HS-5 (cell line): ENCODE data around the gene CTSL.

Experiments used
- DNase-seq: peaks from one replicate; pipeline ENCODE4 v3.0.0-alpha.2; 2012; ENCODE audit warnings: low read depth

The CTSL gene

DNA sequence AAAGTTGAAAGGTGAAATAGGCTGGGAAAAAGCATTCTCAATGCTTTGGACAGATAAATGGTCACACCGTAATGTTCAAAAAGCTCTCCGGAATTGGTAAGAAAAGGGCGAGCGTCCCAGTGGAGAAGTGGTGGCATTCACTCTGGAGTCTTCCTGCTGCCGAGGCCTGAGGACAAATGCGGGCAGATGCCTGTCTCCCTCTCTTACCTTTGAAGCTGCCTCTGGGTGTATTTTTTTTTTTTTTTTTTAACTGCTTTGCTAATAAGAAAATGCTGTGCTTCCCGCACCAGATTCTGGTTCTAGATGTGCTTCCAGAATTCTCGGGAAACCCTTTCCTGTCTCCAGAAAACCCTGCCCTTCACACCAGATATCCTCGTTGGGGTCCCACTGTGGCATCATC, 24.4 kb upstream of the CTSL start:
- DNase-seq = no peak

DNA sequence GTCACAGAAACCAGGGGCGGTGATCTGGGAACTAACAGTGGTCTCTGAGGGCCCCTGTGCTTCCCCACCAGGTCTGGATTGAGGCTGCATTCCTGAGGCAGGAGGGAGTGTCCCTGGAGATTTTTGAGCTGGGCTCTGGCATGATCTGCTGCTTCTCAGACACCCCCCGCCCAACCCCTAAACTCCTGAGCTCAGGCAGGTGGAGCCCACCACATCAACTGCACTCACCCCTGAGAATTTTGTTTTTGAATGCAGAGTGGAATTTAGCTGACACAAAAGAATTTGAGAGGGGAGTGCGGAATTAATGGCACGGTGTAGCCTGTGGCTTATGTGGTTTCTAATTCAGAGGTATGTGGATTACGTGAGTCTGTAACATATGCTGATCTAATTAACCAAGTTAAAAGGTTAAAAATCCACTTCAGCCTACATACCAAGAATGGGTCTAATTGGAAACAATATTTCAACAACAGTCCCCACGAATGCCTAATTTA, 23.9 kb upstream of the CTSL start:
- DNase-seq = no peak

DNA sequence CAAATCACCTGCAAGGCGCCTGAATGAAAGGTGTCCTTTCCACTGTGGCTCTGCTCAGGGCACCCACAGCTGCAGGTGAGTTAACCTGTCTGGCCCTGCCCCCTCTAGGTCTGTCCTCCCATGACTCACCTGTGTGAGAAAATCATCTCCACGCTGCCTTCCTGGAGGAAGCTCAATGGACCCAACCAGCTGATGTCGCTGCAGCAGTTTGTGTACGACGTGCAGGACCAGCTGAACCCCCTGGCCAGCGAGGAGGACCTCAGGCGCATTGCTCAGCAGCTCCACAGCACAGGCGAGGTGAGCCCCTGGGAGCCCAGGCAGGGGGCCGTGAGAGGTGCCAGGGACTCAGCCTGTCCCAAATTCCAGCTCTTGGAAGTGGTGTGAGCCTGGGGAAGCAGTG, 23.0 kb upstream of the CTSL start:
- DNase-seq = no peak

DNA sequence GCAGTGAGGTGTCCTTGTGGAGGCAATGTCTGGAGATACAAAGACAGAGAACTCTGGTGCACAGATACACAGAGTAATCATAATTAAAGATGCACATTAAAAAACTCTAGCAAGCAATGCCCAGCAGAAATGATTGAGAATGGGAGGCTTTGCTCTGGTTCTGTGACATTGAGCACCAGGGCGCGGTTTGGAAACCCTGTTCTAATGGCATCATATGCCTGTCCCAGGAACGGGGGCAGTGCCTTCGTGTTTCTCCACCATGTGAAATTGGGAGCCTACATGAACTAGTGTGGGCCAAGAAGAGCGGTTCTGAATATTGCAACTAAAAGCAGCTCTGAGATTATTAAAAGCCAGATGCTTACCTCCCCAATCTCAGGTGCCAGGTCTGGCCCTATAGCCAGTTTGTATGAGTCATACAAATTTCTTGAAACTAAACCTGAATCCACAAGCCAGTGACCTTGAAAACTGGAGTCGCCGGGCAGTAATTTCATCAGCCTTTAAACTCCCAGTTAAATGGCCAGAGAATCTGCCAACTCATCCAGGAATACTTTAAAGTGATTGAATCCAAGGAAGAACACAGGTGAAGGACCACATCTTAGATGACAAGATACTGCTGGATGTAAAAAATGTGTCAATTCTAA, 22.2 kb upstream of the CTSL start:
- no peak for DNase-seq

DNA sequence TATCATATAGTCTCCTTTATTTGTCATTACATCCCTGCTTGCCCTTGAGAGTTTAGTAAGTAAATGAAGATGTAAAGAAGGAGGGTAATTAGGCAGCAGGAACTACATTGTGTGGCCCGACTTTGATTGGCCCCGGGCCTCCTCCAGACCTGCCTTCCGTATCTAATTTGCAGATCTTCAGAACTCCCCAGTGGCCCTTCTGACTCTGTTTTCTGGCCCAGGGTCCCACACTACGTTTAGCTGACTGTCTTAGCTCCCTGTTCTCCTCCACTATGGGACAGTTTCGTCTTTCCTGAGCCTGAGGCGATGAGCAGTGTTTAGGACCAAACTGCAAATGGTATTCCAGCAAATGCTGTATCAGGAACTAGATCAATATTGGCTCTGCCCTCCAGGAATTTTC, 21.6 kb upstream of the CTSL start:
- no peak for DNase-seq

DNA sequence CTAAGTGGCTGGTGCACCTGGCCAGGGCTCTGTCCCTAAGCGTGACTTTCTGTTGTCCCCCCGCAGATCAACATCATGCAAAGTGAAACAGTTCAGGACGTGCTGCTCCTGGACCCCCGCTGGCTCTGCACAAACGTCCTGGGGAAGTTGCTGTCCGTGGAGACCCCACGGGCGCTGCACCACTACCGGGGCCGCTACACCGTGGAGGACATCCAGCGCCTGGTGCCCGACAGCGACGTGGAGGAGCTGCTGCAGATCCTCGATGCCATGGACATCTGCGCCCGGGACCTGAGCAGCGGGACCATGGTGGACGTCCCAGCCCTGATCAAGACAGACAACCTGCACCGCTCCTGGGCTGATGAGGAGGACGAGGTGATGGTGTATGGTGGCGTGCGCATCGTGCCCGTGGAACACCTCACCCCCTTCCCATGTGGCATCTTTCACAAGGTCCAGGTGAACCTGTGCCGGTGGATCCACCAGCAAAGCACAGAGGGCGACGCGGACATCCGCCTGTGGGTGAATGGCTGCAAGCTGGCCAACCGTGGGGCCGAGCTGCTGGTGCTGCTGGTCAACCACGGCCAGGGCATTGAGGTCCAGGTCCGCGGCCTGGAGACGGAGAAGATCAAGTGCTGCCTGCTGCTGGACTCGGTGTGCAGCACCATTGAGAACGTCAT, 19.7 kb upstream of the CTSL start:
- DNase-seq = no peak

DNA sequence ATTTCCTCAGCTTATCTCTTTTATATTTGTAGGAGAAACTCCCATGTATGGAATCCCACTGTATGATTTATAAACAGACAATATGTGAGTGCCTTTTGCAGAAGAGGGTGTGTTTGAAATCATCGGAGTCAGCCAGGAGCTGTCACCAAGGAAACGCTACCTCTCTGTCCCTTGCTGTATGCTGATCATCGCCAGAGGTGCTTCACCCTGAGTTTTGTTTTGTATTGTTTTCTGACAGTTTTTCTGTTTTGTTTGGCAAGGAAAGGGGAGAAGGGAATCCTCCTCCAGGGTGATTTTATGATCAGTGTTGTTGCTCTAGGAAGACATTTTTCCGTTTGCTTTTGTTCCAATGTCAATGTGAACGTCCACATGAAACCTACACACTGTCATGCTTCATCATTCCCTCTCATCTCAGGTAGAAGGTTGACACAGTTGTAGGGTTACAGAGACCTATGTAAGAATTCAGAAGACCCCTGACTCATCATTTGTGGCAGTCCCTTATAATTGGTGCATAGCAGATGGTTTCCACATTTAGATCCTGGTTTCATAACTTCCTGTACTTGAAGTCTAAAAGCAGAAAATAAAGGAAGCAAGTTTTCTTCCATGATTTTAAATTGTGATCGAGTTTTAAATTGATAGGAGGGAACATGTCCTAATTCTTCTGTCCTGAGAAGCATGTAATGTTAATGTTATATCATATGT, 18.0 kb upstream of the CTSL start:
- no peak for DNase-seq

DNA sequence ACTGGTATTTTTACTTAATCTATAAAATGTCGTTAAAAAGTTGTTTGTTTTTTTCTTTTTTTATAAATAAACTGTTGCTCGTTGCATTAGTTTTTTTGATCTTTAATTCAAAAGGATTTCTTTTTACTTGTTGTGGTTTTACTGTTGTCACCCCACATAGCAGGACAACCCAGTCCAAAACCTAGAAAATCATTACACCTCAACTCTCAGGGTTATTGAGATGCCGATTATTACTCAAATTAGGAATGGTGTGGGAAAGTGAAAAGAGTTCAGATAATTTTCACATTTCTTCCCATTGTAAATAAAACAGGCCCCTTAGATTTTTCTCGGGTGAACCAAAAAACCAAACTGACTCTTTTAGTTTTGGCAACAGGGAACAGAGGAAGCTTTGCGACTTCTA, 17.4 kb upstream of the CTSL start:
- no peak for DNase-seq

DNA sequence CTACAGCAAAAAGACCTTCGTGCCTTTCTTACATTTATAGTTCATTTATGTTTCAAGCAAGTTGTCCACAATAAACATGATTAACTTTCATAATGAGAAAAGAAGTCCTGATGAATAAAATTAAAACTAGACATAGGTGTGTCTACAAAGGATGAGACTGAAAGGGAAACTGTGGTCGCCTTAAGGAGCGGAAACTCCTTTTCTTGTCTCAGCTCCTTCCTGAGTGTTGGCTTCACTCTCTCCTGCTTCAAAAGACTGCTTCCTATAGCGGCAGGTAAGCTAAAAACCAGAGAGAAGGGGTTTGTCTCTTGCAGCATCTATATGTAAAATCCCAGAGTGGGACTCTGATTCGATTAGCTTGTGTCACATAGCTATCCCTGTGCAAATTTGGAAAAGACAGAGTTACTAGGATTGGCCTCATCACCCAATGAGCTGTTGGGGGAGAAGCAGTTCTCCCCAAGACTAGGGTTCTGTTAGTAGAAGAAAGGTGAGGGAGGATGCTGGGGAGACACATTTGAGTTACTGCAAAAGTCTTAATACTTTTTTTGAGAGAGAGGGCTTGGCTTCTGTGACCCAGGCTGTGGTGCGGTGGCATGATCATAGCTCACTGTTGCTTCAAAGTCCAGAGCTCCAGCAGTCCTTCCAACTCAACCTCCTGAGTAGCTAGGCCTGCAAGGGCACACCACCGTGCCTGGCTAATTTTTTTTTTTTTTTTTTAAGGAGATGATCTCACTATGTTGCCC, 16.8 kb upstream of the CTSL start:
- no peak for DNase-seq

DNA sequence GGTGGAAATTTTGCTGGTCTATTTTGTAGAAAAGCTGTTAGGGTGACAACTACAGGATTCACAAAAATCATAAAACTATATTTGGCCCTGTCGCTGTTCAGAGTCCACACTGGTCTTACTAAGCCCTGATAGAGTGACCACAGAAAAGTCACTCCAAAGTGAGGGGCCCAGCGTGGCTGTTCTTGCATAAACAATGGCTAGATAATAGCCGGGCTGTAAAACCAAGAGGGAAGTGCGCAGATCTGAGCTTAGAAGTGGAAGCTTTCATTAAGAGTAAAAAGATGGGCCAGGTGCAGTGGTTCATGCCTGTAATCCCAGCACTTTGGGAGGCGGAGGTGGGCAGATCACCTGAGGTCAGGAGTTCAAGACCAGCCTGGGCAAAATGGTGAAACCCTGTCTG, 15.5 kb upstream of the CTSL start:
- no peak for DNase-seq

DNA sequence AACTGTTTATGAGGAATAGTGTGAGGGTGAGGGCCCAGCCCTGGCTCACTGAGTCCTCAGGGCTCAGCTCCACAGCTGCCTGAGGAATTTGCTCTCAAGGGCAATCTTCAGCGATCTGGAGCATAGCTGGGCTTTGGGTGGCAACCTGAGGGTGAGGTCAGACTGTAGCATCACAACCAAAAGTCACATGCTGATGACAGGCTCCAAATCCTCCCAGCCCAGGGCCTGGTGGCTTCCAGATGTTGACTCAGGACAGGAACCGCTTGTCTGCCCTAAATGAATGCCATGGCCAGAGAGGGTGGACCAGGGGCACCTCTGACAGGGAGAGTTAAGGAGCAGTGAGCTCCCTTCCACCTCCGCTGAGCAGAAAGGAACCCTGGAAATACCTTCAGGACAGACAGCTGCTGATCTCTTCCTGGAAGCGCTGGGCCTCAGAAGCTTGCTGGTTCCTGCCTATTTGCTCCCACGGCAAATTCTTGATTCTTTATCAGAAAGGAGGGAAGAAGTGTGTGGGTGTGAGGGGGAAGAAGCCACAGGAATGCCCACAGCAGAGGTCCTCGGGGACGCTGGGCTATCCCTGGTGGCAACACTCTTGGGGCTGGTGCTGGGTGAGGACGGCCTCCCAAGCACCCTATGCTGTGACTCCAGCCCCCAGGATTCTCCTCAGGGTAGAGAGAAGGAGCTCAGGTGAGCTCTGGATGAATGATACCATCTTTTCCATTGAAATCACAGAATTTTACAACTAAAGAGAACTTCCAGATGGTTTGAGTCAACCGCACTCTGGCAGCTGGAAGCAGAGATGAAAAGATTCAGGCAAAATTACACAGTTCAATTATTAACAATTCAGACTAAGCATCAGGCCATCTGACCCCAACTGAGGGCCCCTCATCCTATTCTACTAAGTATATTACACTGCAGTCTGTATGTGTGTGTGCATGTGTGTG, 13.8 kb upstream of the CTSL start:
- DNase-seq = peak; percentile 73

DNA sequence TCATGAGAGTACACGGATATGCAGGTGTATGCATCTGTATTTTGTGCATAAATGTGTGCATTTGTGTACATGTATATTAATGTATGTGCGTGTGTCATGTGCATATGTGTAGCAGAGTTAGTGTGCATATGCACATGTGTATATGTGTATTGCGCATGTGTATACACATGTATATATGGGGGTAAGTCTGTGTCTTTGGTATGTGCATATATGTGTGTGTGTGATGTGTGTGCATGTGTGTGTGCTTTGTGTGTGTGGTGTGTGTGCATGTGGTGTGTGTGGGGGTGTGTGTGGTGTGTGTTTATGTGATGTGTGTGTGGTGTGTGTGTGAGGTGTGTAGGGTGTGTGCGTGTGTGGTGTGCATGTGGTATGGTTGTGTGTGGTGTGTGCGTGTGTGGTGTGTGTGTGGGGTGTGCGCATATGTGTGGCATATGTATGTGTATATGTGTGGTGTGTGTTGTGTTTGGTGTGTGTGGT, 13.1 kb upstream of the CTSL start:
- DNase-seq = no peak

DNA sequence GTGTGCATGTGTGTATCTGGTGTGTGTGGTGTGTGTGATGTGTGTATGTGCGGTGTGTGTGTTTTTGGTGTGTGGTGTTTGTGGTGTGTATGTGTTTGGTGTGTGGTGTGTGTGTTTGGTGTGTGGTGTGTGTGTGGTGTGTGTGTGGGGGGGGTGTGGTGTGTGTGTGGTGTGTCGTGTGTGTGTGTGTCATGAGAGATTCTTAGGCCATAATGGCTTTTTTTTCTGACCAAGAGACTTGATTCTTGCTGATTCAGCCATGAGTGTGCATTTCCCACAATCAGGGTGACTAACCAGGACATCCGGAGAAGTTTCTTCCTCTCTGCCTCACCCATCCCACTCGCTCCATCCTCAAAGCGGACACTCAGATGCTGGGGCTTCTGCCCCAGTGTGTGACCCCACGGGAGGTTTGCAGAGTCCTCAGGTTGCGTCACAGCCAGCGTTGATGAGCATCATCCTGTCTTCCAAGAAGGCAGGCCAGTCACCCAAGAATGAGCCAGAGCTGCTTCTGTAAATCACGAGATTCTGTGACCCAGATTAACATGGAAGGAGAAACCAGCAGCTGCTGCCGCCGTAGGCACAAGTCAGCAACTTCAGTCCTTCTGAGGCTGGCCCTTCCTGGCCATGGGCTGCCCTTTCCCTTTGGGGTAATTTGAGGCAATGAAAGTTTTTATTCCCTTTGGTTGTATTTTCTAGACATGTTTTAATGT, 12.5 kb upstream of the CTSL start:
- peak; percentile 99 for DNase-seq

DNA sequence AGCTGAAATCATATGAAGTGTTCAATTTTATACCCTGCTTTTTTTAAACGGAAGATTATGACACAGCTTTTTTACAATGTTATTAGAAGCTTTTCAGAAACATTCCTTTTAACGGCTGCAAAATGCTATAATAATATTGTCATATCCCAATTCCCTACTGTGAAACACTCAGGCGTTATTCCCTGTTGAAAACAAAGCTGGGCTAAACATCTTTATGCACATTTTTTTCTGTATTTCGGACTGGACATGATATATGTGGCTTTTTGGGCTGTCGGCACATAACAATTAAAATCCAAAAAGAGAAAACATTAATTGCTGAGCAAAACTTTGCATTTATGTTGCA, 12.0 kb upstream of the CTSL start:
- no peak for DNase-seq

DNA sequence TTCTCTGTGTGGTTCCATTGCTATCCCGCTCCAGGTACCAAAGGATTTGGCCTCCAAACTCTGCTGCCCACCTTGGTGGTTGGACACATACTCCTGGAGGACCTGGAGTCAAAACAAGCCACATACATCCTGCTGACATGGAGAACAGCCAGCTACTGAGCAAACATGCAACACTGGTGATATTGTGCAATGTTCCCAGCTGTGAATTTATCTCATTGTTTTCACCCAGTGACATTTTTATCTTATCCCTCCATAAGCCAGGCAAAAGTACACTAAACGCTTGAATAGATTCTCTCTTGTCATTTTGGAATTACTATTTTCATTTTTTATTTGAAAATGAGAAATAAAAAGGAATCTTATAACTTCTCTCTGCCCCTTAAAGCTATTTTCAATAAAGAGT, 11.1 kb upstream of the CTSL start:
- DNase-seq = peak; percentile 60

DNA sequence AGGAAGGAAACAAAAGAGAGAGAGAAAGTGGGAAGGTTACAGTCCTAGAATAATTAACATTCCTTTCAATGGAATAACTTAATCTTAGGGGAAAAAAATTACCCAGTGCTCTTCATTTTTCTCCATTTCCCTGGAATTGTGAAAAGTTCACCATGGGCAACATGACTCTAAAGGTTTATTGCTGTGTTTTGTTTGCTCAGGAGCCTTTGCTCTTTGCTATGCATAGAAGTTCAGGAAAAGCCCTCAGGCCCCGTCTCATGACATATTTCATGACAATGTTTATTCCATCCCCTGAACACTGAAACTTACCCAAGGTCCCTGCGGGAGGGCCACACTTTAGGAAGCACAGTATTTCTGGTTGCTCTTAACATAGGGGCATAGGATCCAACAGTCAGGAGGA, 9.8 kb upstream of the CTSL start:
- no peak for DNase-seq

DNA sequence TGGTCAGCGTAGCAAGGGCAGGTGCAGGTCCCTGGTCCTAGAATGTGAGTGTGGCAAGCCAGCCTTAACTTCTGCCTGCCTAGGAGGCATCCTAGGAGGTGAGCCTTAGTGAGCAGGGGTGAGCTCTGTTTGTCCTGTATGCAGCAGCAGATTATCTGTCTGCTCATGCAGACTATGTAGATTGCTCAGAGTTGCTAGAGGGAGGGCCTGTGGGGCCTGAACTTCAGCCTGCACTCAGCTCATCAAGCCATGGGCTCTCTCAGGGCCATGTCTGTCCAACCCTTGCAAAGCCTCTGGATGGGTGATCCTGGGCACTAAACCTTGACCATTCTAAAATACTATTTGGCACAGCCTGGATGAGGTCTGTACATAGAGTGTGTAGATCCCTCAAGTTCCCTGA, 8.5 kb upstream of the CTSL start:
- no peak for DNase-seq

DNA sequence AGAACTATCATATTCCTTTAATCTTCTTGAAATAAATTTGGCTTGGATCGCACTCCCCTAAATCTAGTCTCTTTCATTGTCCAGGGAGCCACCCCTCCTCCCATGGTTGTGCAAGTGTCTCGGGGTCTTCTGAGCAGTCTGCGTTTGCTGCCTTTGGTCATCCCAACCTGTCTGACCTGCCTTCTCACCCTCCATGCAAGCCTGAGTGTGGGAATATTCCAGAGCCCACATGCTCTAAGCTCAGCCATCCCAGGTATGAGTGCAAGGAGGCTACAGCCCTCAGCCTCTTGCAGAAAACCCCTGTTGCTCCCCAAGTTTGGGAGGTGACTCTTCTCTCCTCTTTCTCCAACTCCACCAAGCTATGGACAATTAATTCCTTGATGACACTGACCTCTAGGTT, 7.7 kb upstream of the CTSL start:
- DNase-seq = no peak

DNA sequence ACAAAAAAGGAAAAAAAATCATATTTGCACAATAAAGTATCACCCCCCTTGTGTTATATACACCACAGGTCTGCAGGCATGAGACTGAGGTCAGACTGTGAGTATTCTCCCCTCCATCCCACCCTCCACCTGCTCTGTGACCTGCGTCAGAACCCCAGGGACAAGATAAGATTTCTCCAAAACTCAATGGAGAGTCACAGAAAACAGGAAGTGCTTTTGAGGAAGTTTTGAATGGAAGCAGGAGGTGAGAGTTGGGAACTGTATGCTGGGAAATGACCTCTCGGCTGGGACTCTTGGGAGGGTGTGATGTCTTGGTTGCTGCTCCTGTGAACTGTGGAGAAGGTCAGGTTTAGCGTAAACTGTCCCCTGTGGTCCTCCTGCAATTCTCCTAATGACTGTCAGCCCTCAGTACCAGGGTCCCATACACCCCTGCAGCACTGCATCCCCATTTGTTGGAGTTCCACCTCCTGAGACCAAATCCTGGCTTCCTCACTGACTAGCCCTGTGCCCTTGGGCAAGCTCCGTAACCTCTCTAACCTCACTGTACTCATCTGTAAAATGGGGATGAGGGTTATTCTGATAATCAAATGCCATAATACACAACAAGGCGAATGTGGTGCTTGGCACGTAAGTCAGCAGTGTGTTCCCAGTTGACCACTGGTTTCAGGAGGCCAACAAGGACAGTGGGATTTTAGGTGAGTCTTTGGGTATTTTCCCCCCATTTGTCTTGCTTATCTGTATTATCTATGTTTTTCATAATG, 6.9 kb upstream of the CTSL start:
- no peak for DNase-seq

DNA sequence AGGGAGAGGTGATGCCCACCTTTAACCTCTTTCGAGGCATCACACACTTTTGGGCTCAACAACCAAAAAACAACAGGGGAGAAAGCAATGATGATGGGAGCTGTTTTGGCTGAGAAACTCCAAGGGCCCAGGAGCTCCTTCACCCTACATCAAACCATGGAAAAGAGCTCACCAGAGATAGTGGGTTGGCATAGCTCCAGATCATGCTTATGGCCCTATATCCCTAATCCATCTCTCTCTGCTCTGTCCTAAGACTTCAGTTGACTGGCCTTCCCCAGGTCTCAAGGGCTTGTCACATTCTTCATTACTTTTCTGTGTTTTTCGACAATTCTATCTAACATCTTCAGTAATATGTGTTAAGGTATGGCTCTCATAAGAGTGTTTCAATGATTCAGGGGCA, 5.7 kb upstream of the CTSL start:
- DNase-seq = no peak
